KMS-11 (cell line): ENCODE results near the gene PUSL1.

Experiments
- H2AFZ ChIP-seq: fragments of 200-600 bp; sonication (generic); 2 replicates; pipeline ENCODE4 v1.6.1; 2016; ENCODE audit warnings: antibody characterized with exemption, mixed run types, low read depth
- H3K27ac ChIP-seq: fragments of 200-600 bp; sonication (generic); 2 replicates; pipeline ENCODE4 v1.6.1; 2016; ENCODE audit warnings: mild to moderate bottlenecking, mixed run types
- H3K27me3 ChIP-seq: fragments of 200-600 bp; sonication (generic); 2 replicates; pipeline ENCODE4 v1.6.1; 2017; ENCODE audit warnings: mild to moderate bottlenecking, low read depth, mixed run types, moderate library complexity; ENCODE audit not compliant: insufficient read depth
- H3K36me3 ChIP-seq: fragments of 200-600 bp; sonication (generic); 2 replicates; pipeline ENCODE4 v1.6.1; 2017; ENCODE audit warnings: mild to moderate bottlenecking, mixed run types; ENCODE audit not compliant: insufficient read depth
- H3K4me1 ChIP-seq: fragments of 200-600 bp; sonication (generic); 2 replicates; pipeline ENCODE4 v1.6.1; 2016; ENCODE audit warnings: mild to moderate bottlenecking, low read depth, mixed run types; ENCODE audit not compliant: poor library complexity, severe bottlenecking
- H3K4me2 ChIP-seq: fragments of 200-600 bp; sonication (generic); 2 replicates; pipeline ENCODE4 v1.7.0; 2016; ENCODE audit warnings: mild to moderate bottlenecking, mixed run types
- H3K4me3 ChIP-seq: fragments of 200-600 bp; sonication (generic); IDR thresholded peaks from 2 replicates; pipeline ENCODE4 v1.6.1; 2017; ENCODE audit warnings: low read depth, low read length, mixed read lengths; ENCODE audit not compliant: insufficient read depth
- H3K79me2 ChIP-seq: fragments of 200-600 bp; sonication (generic); 2 replicates; pipeline ENCODE4 v1.6.1; 2016; ENCODE audit warnings: low read depth, mixed run types; ENCODE audit not compliant: insufficient read depth
- H3K9ac ChIP-seq: fragments of 200-600 bp; sonication (generic); 2 replicates; pipeline ENCODE4 v1.6.1; 2016; ENCODE audit warnings: mild to moderate bottlenecking, mixed run types
- H4K20me1 ChIP-seq: fragments of 200-600 bp; sonication (generic); 2 replicates; pipeline ENCODE4 v1.6.1; 2016; ENCODE audit warnings: mild to moderate bottlenecking, mixed run types; ENCODE audit not compliant: insufficient read depth
- TF ChIP-seq, protein P1 (sequence below): fragments of 200-600 bp; sonication (generic); conservative IDR thresholded peaks from 2 replicates; pipeline ENCODE4 v1.6.1; 2017; ENCODE audit warnings: low read depth, mild to moderate bottlenecking, antibody characterized with exemption, low read length, moderate library complexity, mixed read lengths

The PUSL1 gene

GRCh38 chr1:1312450-1313314 lies 4.3 kb downstream of the PUSL1 start:
- no peak overlapping the region for H2AFZ ChIP-seq
- peaks cover 12% of the 10 kb centered on the region; the same call in 1 of the 2 replicates for H3K79me2 ChIP-seq
- H3K36me3 ChIP-seq = no peaks in the 10 kb centered on the region; the same call in 1 of the 2 replicates
- no peaks in the 10 kb centered on the region for H3K27me3 ChIP-seq
- H3K9ac ChIP-seq = no peak overlapping the region
- H3K4me3 ChIP-seq = no peak overlapping the region
- TF ChIP-seq, protein P1, sequence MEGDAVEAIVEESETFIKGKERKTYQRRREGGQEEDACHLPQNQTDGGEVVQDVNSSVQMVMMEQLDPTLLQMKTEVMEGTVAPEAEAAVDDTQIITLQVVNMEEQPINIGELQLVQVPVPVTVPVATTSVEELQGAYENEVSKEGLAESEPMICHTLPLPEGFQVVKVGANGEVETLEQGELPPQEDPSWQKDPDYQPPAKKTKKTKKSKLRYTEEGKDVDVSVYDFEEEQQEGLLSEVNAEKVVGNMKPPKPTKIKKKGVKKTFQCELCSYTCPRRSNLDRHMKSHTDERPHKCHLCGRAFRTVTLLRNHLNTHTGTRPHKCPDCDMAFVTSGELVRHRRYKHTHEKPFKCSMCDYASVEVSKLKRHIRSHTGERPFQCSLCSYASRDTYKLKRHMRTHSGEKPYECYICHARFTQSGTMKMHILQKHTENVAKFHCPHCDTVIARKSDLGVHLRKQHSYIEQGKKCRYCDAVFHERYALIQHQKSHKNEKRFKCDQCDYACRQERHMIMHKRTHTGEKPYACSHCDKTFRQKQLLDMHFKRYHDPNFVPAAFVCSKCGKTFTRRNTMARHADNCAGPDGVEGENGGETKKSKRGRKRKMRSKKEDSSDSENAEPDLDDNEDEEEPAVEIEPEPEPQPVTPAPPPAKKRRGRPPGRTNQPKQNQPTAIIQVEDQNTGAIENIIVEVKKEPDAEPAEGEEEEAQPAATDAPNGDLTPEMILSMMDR = no peak
- H3K27ac ChIP-seq = no peak overlapping the region
- no peaks in the 10 kb centered on the region for H3K4me1 ChIP-seq
- H4K20me1 ChIP-seq = no peaks in the 10 kb centered on the region
- H3K4me2 ChIP-seq = no peak overlapping the region

- H3K27me3 ChIP-seq = no peaks in the 10 kb centered on the region
- H3K4me3 ChIP-seq = no peak overlapping the region
- H3K4me2 ChIP-seq = no peak overlapping the region
- peaks cover 12% of the 10 kb centered on the region; the same call in 1 of the 2 replicates for H3K79me2 ChIP-seq
- no peaks in the 10 kb centered on the region for H3K4me1 ChIP-seq
- H3K36me3 ChIP-seq = no peaks in the 10 kb centered on the region; the same call in 1 of the 2 replicates
- no peak overlapping the region for H3K9ac ChIP-seq
- H2AFZ ChIP-seq = no peak overlapping the region
- H3K27ac ChIP-seq = no peak overlapping the region
- TF ChIP-seq, protein P1 = no peak
- H4K20me1 ChIP-seq = no peaks in the 10 kb centered on the region
These were observed 5.3 kb downstream of the PUSL1 start for GRCh38 chr1:1313500-1314236.

- Histone ChIP-seq H3K4me1 (no peaks in the 10 kb centered on the region), H3K79me2 (peaks cover 12% of the 10 kb centered on the region; the same call in 1 of the 2 replicates), H4K20me1 (no peaks in the 10 kb centered on the region), H3K27ac (no peak overlapping the region), H3K36me3 (no peaks in the 10 kb centered on the region; the same call in 1 of the 2 replicates), H3K4me2 (no peak overlapping the region), H3K27me3 (no peaks in the 10 kb centered on the region), H3K9ac (no peak overlapping the region), H3K4me3 (no peak overlapping the region), H2AFZ (no peak overlapping the region)
- TF ChIP-seq, protein P1 = no peak
These were observed 5.8 kb downstream of the PUSL1 start for GRCh38 chr1:1314237-1314586.

- H3K36me3 ChIP-seq = no peaks in the 10 kb centered on the region; the same call in 1 of the 2 replicates
- H3K4me2 ChIP-seq = no peak overlapping the region
- H4K20me1 ChIP-seq = no peaks in the 10 kb centered on the region
- peaks cover 12% of the 10 kb centered on the region; the same call in 1 of the 2 replicates for H3K79me2 ChIP-seq
- H2AFZ ChIP-seq = no peak overlapping the region
- no peaks in the 10 kb centered on the region for H3K4me1 ChIP-seq
- H3K4me3 ChIP-seq = no peak overlapping the region
- TF ChIP-seq, protein P1 = no peak
- H3K9ac ChIP-seq = no peak overlapping the region
- no peak overlapping the region for H3K27ac ChIP-seq
- no peaks in the 10 kb centered on the region for H3K27me3 ChIP-seq
These were observed 6.4 kb downstream of the PUSL1 start for GRCh38 chr1:1314678-1315335.
